Neuron (in vitro differentiated cells): Measurements from ENCODE around the gene PLPP4.

Experiments
- H2AFZ ChIP-seq: one replicate; pipeline ENCODE4 v1.6.1; 2013; ENCODE audit warnings: low read depth, mild to moderate bottlenecking, inconsistent platforms, low read length, moderate library complexity
- H3K27me3 ChIP-seq: one replicate; pipeline ENCODE4 v1.6.1; 2013; ENCODE audit warnings: low read length; ENCODE audit not compliant: insufficient read depth
- H3K36me3 ChIP-seq: one replicate; pipeline ENCODE4 v1.6.1; 2013; ENCODE audit warnings: low read length; ENCODE audit not compliant: insufficient read depth
- H3K4me1 ChIP-seq: one replicate; pipeline ENCODE4 v1.6.1; 2013; ENCODE audit warnings: low read length; ENCODE audit not compliant: insufficient read depth
- H3K4me3 ChIP-seq: 2 replicates; pipeline ENCODE4 v1.5.1; 2013; ENCODE audit warnings: mild to moderate bottlenecking, low read length, moderate library complexity
- H3K9me3 ChIP-seq: one replicate; pipeline ENCODE4 v1.6.1; 2013; ENCODE audit warnings: low read length

The PLPP4 gene

DNA sequence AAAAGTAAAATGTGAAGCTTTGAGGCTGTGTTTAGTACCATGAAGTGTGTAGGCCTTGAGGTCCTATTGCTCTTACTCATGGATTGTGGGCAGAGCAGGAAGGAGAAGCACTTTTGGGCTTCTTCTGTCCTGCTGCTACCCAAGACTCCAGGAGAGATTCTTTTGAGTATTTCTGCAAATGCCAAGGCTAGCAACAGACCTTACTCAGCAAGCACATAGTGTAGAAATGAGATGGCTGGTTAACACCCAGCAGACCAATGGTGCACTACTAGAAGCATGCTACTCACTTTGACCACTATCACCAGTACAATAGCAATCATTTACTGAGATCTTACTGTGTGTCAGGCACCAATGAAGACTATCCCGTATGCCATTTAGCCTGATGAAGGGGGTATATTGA, 3.2 kb downstream of the PLPP4 start:
- Histone ChIP-seq H3K4me3 (no peak overlapping the region), H3K36me3 (no peaks in the 10 kb centered on the region), H3K27me3 (peaks cover 51% of the 10 kb centered on the region), H3K9me3 (no peaks in the 10 kb centered on the region), H2AFZ (no peak overlapping the region), H3K4me1 (peaks cover 5% of the 10 kb centered on the region)

GRCh38 chr10:120460776-120461175, 3.7 kb downstream of the PLPP4 start:
- Histone ChIP-seq H3K36me3 (no peaks in the 10 kb centered on the region), H3K27me3 (peaks cover 46% of the 10 kb centered on the region), H2AFZ (no peak overlapping the region), H3K4me3 (no peak overlapping the region), H3K9me3 (no peaks in the 10 kb centered on the region), H3K4me1 (peaks cover 5% of the 10 kb centered on the region)

GRCh38 chr10:120462018-120462682, 5.1 kb downstream of the PLPP4 start:
- H3K36me3 ChIP-seq, result no peaks in the 10 kb centered on the region
- no peaks in the 10 kb centered on the region for H3K9me3 ChIP-seq
- H3K4me1 ChIP-seq, result no peaks in the 10 kb centered on the region
- no peak overlapping the region for H3K4me3 ChIP-seq
- no peak overlapping the region for H2AFZ ChIP-seq
- H3K27me3 ChIP-seq, result peaks cover 36% of the 10 kb centered on the region

DNA sequence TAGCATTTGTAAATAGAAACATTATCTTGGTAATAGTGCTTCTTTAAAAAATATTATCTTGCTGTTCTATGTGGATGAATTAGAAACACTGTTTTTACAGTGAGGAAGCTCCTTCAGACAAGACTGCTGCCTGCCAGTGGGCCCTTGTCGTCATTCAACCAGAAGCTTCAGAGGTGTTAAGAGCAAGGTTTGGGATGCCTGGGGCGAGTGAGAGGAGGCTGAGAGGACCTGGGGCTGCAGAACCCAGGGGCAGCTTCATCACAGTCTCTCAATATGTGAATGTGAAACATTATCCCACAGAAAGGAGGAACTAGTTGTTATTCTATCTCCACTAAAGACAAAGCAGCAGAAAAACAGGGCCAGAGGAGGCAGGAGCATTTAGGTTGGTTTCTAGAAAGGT, 8.1 kb downstream of the PLPP4 start:
- Histone ChIP-seq H3K27me3 (peaks cover 6% of the 10 kb centered on the region), H3K4me3 (no peak overlapping the region), H2AFZ (no peak overlapping the region), H3K9me3 (no peaks in the 10 kb centered on the region), H3K4me1 (no peaks in the 10 kb centered on the region), H3K36me3 (no peaks in the 10 kb centered on the region)

DNA sequence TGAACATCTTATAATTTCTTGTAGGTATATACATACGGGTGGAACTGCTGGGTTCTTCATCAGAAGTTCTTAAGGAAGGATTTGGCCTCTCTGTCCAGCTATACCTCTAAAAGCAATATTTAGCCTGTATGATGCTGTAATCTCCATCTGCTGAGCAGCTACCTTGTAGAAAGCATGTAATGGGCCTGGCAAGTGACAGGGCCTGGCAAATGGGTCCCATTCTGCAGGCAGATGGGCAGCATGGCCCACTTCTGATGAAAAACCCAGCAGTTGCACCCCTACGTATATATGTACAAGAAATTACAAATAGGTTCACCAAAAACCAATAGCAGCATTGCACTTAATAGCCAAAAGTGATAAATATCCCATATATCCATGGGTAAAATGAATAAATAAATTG, 9.0 kb downstream of the PLPP4 start:
- Histone ChIP-seq H3K9me3 (no peaks in the 10 kb centered on the region), H2AFZ (no peak overlapping the region), H3K4me3 (no peak overlapping the region), H3K27me3 (peaks cover 2% of the 10 kb centered on the region), H3K4me1 (no peaks in the 10 kb centered on the region), H3K36me3 (no peaks in the 10 kb centered on the region)

GRCh38 chr10:120473593-120473992, 16.6 kb downstream of the PLPP4 start:
- Histone ChIP-seq H3K27me3 (no peaks in the 10 kb centered on the region), H3K9me3 (no peaks in the 10 kb centered on the region), H3K4me1 (no peaks in the 10 kb centered on the region), H2AFZ (no peak overlapping the region), H3K36me3 (no peaks in the 10 kb centered on the region), H3K4me3 (no peak overlapping the region)

DNA sequence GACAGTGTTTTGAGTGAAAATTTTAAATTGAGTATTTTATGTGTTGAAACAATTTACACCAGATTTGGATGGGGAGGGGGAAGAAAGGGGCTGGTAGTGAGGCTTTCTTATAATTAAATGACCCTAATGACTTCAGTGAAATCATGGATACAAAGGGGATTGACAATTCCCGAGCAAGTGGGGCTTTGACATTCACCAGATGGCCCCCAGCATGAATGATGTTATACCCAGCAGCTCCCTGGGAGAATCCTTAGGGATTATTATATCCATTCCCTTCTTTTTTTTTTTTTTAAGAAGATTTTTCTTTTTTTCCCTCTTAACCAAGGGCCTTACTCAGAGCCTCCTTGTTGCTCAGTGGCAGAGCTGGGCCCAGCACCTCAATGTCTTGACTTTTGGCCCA, 17.9 kb downstream of the PLPP4 start:
- no peaks in the 10 kb centered on the region for H3K27me3 ChIP-seq
- H3K36me3 ChIP-seq, result no peaks in the 10 kb centered on the region
- H3K4me3 ChIP-seq, result no peak overlapping the region
- no peak overlapping the region for H2AFZ ChIP-seq
- H3K4me1 ChIP-seq, result no peaks in the 10 kb centered on the region
- H3K9me3 ChIP-seq, result no peaks in the 10 kb centered on the region

GRCh38 chr10:120475844-120476791, 19.1 kb downstream of the PLPP4 start:
- Histone ChIP-seq H3K9me3 (no peaks in the 10 kb centered on the region), H3K27me3 (no peaks in the 10 kb centered on the region), H3K4me1 (no peaks in the 10 kb centered on the region), H3K36me3 (no peaks in the 10 kb centered on the region), H2AFZ (no peak overlapping the region), H3K4me3 (no peak overlapping the region)

DNA sequence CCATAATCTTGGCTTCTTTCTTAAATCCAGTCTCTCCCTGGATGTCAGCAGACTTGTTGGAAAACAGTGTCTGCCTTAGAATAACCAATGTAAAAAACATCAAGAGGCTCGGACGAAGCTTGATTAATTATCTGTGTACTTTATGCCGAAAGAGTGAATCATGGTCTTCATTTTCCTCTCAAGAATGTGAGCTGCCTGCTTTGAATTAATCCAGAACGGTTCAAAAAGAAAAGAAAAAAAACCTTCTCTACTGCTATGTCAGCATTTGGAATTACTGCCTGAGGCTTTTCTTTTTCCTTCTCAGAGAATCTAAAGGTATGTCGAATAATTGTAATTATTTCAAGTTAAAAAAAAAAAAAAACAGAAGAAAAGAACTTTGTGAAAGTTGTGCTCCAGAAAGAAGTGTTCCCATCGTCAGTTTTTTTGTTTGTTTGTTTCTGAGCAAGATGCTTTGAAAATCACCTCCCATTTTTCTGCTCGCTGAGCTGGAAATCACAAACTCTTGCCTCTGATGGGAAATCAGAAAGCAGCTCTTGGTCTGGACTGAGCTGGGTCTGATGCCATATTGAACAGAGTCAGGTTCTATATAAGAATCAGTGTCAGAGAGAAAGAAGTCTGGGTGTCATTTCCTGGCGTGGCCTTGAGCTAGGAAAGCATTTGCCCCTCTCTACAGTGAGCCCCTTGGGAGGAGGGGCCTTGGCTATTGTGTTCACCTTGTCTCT, 20.2 kb downstream of the PLPP4 start:
- Histone ChIP-seq H3K36me3 (no peaks in the 10 kb centered on the region), H3K4me3 (no peak overlapping the region), H2AFZ (no peak overlapping the region), H3K9me3 (no peaks in the 10 kb centered on the region), H3K27me3 (no peaks in the 10 kb centered on the region), H3K4me1 (no peaks in the 10 kb centered on the region)

GRCh38 chr10:120477743-120478141, 20.7 kb downstream of the PLPP4 start:
- Histone ChIP-seq H3K4me3 (no peak overlapping the region), H3K4me1 (no peaks in the 10 kb centered on the region), H3K36me3 (no peaks in the 10 kb centered on the region), H3K27me3 (no peaks in the 10 kb centered on the region), H2AFZ (no peak overlapping the region), H3K9me3 (no peaks in the 10 kb centered on the region)

- Histone ChIP-seq H3K36me3 (no peaks in the 10 kb centered on the region), H3K4me1 (no peaks in the 10 kb centered on the region)
These were observed 21.4 kb downstream of the PLPP4 start for GRCh38 chr10:120478386-120478785.

GRCh38 chr10:120479506-120479905, 22.5 kb downstream of the PLPP4 start:
- no peak overlapping the region for H3K4me3 ChIP-seq
- H3K4me1 ChIP-seq, result no peaks in the 10 kb centered on the region
- no peaks in the 10 kb centered on the region for H3K9me3 ChIP-seq
- H3K36me3 ChIP-seq, result no peaks in the 10 kb centered on the region
- no peaks in the 10 kb centered on the region for H3K27me3 ChIP-seq
- H2AFZ ChIP-seq, result no peak overlapping the region

More at GRCh38 chr10:120478386-120478785, 21.4 kb downstream of the PLPP4 start:
- H3K9me3 ChIP-seq, result no peaks in the 10 kb centered on the region
- no peak overlapping the region for H2AFZ ChIP-seq
- no peak overlapping the region for H3K4me3 ChIP-seq
- H3K27me3 ChIP-seq, result no peaks in the 10 kb centered on the region

GRCh38 chr10:120480065-120480600, 23.1 kb downstream of the PLPP4 start:
- H3K9me3 ChIP-seq, result no peaks in the 10 kb centered on the region
- H3K4me1 ChIP-seq, result no peaks in the 10 kb centered on the region
- no peaks in the 10 kb centered on the region for H3K27me3 ChIP-seq
- H3K4me3 ChIP-seq, result no peak overlapping the region
- no peak overlapping the region for H2AFZ ChIP-seq
- H3K36me3 ChIP-seq, result no peaks in the 10 kb centered on the region
